HepG2 (cell line): ENCODE measurements around the gene PROS1. TPM values are rescaled to one million over a fixed set of nuclear protein-coding genes. Genes with fewer than 3 reads are reported as not detected.

ENCODE experiments used
- FOXA1 ChIP-seq, 2 experiments: fragments of 450-650 bp in 1 of 2; sonication (generic) in 1 of 2; formaldehyde crosslinking in 1 of 2; IDR thresholded peaks; 2 replicates each; pipeline versions ENCODE4 v1.4.0 to v1.6.1; 2016 to 2020; ENCODE audit warnings: missing genetic modification reagents in 1 of 2
- GPN1 ChIP-seq: sonication (generic); formaldehyde crosslinking; IDR thresholded peaks from 2 replicates; pipeline ENCODE4 v1.5.1; 2020; ENCODE audit warnings: missing genetic modification reagents, borderline replicate concordance
- JUN ChIP-seq: sonication (generic); formaldehyde crosslinking; IDR thresholded peaks from 2 replicates; pipeline ENCODE4 v1.4.0; 2020; ENCODE audit warnings: mild to moderate bottlenecking, missing genetic modification reagents
- KAT7 ChIP-seq: IDR thresholded peaks from 2 replicates; pipeline ENCODE4 v1.6.1; 2018; ENCODE audit warnings: borderline replicate concordance, missing compliant biosample characterization
- MIER3 ChIP-seq: IDR thresholded peaks from 2 replicates; pipeline ENCODE4 v1.6.1; 2016; ENCODE audit warnings: missing compliant biosample characterization, borderline replicate concordance
- MTA3 ChIP-seq: sonication (generic); formaldehyde crosslinking; IDR thresholded peaks from 2 replicates; pipeline ENCODE4 v1.4.0; 2020; ENCODE audit warnings: missing genetic modification reagents
- NCOA1 ChIP-seq: sonication (generic); formaldehyde crosslinking; IDR thresholded peaks from 2 replicates; pipeline ENCODE4 v1.9.0; 2021; ENCODE audit warnings: missing genetic modification reagents
- PHF20 ChIP-seq: sonication (generic); formaldehyde crosslinking; IDR thresholded peaks from 2 replicates; pipeline ENCODE4 v1.5.0; 2020; ENCODE audit warnings: mild to moderate bottlenecking, missing genetic modification reagents
- RARG ChIP-seq: sonication (generic); formaldehyde crosslinking; IDR thresholded peaks from 2 replicates; pipeline ENCODE4 v1.4.0; 2020; ENCODE audit warnings: low read depth, mild to moderate bottlenecking, missing genetic modification reagents
- RBFOX2 ChIP-seq: fragments of 200-400 bp; formaldehyde crosslinking; IDR thresholded peaks from 2 replicates; pipeline ENCODE4 v1.6.1; 2017; ENCODE audit warnings: low read depth, mild to moderate bottlenecking, low read length
- RFXAP ChIP-seq: sonication (generic); formaldehyde crosslinking; IDR thresholded peaks from 2 replicates; pipeline ENCODE4 v1.4.0; 2020; ENCODE audit warnings: missing genetic modification reagents, borderline replicate concordance
- SIX4 ChIP-seq: sonication (generic); formaldehyde crosslinking; IDR thresholded peaks from 2 replicates; pipeline ENCODE4 v1.4.0; 2020; ENCODE audit warnings: missing genetic modification reagents
- SP1 ChIP-seq, 2 experiments: fragments of 450-650 bp in 1 of 2; sonication (generic) in 1 of 2; formaldehyde crosslinking in 1 of 2; IDR thresholded peaks; 2 replicates each; pipeline versions ENCODE4 v1.4.0 to v1.6.1; 2016 to 2020; ENCODE audit warnings: missing genetic modification reagents in 1 of 2
- XRCC5 ChIP-seq: fragments of 200-400 bp; formaldehyde crosslinking; optimal IDR thresholded peaks from 2 replicates; pipeline ENCODE3; 2017; ENCODE audit warnings: mild to moderate bottlenecking, low read length
- ZEB1 ChIP-seq: IDR thresholded peaks from 2 replicates; pipeline ENCODE4 v1.6.1; 2012; ENCODE audit warnings: mild to moderate bottlenecking, low read depth, inconsistent platforms; ENCODE audit not compliant: insufficient replicate concordance
- ZNF264 ChIP-seq: sonication (generic); formaldehyde crosslinking; IDR thresholded peaks from 2 replicates; pipeline ENCODE4 v1.4.0; 2020; ENCODE audit warnings: missing genetic modification reagents
- ZNF367 ChIP-seq: sonication (generic); formaldehyde crosslinking; IDR thresholded peaks from 2 replicates; pipeline ENCODE4 v1.4.0; 2020; ENCODE audit warnings: missing genetic modification reagents, borderline replicate concordance
- ZNF607 ChIP-seq: sonication (generic); formaldehyde crosslinking; IDR thresholded peaks from 2 replicates; pipeline ENCODE4 v1.5.1; 2020; ENCODE audit warnings: missing genetic modification reagents, mild to moderate bottlenecking, borderline replicate concordance
- polyA plus RNA-seq, 8 experiments: library from polyadenylated mRNA; depleted of rRNA in 3 of 8; stranded (reverse) in 7 of 8; unstranded in 1 of 8; fragments of >200 nt; fragmentation: Illumina TruSeq in 4 of 8; extraction: Trizol in 4 of 8; gene quantifications; 2 replicates each; pipeline versions ENCODE4 v1.2.1 to v1.2.3, GENCODE V29; 2011 to 2016; ENCODE audit warnings: low read depth in 4 of 8, missing spikeins in 1 of 8, mixed read lengths in 1 of 8; ENCODE audit not compliant: insufficient read depth in 1 of 8
- total RNA-seq, 5 experiments: library from RNA; depleted of rRNA; stranded (reverse); fragments of >200 nt; fragmentation: Illumina TruSeq; extraction: Trizol; gene quantifications; 2 replicates each; pipeline ENCODE4 v1.2.3, GENCODE V29; 2016; ENCODE audit warnings: low read depth in 1 of 5
- TF ChIP-seq, protein P1 (sequence below): sonication (generic); formaldehyde crosslinking; IDR thresholded peaks from 2 replicates; pipeline ENCODE4 v1.5.0; 2020; ENCODE audit warnings: mild to moderate bottlenecking, missing genetic modification reagents, borderline replicate concordance
- TF ChIP-seq, protein P2 (sequence below): sonication (generic); formaldehyde crosslinking; IDR thresholded peaks from 2 replicates; pipeline ENCODE4 v1.4.0; 2020; ENCODE audit warnings: missing genetic modification reagents, borderline replicate concordance
- TF ChIP-seq, protein P3 (sequence below): sonication (generic); formaldehyde crosslinking; IDR thresholded peaks from 2 replicates; pipeline ENCODE4 v1.4.0; 2020; ENCODE audit warnings: missing genetic modification reagents, borderline replicate concordance

The PROS1 gene
- total and polyA plus RNA-seq, 2 of the 13 experiments (the other 11 are each of a cell fraction or from before 2014, with no cell fraction given) = 63.8 to 76.8 TPM

DNA sequence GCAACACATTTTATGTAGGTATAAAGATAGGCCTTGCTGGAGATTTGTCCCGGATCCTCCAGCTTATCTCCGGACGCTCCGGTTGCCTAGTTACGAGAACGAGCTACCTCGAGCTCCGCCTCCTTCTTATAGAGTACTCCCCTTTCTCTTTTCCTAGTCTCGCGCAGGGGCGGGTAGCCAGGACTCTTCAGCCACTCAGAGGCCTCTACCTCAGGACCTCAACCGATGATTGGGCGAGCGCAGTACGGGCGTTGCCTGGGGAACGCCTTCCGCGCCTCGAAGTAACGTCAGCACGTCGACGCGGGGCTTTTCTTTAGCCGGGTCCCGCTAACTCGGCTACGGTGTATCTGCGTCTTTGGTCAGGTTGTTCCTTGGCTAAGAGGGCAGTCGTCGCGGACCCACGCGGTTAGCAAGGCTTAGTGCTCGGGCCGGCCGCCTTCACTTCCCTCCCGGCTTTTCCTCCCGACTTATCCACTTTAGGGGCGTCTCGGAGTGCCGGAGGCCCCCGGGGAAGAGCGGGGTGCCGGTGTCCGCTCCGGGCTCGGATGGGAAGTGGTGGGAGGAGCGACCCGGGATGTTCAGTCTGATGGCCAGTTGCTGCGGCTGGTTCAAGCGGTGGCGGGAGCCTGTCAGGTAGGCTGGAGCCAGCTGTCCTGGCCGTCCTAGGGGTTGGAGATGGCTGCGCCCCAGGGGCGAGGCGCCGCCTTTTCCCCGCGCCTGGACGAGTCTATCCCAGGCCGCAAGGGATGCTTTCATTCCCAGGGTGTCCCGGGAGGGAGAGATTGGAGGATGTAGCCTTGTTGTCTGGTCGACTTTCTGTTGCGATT, 6.4 kb upstream of the PROS1 start, which contains the start of gene ARL13B (continued):
- TF ChIP-seq, protein P1, sequence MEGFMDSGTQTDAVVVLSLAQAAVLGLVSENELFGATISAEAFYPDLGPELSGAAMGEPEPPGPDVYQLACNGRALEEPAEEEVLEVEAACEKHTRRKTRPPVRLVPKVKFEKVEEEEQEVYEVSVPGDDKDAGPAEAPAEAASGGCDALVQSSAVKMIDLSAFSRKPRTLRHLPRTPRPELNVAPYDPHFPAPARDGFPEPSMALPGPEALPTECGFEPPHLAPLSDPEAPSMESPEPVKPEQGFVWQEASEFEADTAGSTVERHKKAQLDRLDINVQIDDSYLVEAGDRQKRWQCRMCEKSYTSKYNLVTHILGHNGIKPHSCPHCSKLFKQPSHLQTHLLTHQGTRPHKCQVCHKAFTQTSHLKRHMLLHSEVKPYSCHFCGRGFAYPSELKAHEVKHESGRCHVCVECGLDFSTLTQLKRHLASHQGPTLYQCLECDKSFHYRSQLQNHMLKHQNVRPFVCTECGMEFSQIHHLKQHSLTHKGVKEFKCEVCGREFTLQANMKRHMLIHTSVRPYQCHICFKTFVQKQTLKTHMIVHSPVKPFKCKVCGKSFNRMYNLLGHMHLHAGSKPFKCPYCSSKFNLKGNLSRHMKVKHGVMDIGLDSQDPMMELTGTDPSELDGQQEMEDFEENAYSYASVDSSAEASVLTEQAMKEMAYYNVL (CRISPR knock-in tag) = 0 out of 2 replicates have a peak, but pooled peaks have one; percentile 39
- peak; percentile 42; the same call in 1 of the 2 replicates for TF ChIP-seq MIER3 (CRISPR knock-in tag)
- no peak; the same call in 1 of the 2 replicates for TF ChIP-seq RFXAP (CRISPR knock-in tag)
- no peak for TF ChIP-seq KAT7 (CRISPR knock-in tag)
- TF ChIP-seq XRCC5 = peak; percentile 61
- TF ChIP-seq FOXA1 (IDR thresholded peaks at IDR 0.05) = no peak
- TF ChIP-seq FOXA1 (CRISPR knock-in tag; IDR thresholded peaks at IDR 0.05) = no peak
- no peak for TF ChIP-seq ZNF607
- TF ChIP-seq GPN1 = no peak
- TF ChIP-seq, protein P2, sequence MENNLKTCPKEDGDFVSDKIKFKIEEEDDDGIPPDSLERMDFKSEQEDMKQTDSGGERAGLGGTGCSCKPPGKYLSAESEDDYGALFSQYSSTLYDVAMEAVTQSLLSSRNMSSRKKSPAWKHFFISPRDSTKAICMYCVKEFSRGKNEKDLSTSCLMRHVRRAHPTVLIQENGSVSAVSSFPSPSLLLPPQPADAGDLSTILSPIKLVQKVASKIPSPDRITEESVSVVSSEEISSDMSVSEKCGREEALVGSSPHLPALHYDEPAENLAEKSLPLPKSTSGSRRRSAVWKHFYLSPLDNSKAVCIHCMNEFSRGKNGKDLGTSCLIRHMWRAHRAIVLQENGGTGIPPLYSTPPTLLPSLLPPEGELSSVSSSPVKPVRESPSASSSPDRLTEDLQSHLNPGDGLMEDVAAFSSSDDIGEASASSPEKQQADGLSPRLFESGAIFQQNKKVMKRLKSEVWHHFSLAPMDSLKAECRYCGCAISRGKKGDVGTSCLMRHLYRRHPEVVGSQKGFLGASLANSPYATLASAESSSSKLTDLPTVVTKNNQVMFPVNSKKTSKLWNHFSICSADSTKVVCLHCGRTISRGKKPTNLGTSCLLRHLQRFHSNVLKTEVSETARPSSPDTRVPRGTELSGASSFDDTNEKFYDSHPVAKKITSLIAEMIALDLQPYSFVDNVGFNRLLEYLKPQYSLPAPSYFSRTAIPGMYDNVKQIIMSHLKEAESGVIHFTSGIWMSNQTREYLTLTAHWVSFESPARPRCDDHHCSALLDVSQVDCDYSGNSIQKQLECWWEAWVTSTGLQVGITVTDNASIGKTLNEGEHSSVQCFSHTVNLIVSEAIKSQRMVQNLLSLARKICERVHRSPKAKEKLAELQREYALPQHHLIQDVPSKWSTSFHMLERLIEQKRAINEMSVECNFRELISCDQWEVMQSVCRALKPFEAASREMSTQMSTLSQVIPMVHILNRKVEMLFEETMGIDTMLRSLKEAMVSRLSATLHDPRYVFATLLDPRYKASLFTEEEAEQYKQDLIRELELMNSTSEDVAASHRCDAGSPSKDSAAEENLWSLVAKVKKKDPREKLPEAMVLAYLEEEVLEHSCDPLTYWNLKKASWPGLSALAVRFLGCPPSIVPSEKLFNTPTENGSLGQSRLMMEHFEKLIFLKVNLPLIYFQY (CRISPR knock-in tag) = 0 out of 2 replicates have a peak, but pooled peaks have one; percentile 16
- no peak for TF ChIP-seq RARG (CRISPR knock-in tag)
- TF ChIP-seq SP1 (IDR thresholded peaks at IDR 0.05) = no peak
- peak; percentile 76 for TF ChIP-seq SP1 (CRISPR knock-in tag; IDR thresholded peaks at IDR 0.05)
- TF ChIP-seq, protein P3, sequence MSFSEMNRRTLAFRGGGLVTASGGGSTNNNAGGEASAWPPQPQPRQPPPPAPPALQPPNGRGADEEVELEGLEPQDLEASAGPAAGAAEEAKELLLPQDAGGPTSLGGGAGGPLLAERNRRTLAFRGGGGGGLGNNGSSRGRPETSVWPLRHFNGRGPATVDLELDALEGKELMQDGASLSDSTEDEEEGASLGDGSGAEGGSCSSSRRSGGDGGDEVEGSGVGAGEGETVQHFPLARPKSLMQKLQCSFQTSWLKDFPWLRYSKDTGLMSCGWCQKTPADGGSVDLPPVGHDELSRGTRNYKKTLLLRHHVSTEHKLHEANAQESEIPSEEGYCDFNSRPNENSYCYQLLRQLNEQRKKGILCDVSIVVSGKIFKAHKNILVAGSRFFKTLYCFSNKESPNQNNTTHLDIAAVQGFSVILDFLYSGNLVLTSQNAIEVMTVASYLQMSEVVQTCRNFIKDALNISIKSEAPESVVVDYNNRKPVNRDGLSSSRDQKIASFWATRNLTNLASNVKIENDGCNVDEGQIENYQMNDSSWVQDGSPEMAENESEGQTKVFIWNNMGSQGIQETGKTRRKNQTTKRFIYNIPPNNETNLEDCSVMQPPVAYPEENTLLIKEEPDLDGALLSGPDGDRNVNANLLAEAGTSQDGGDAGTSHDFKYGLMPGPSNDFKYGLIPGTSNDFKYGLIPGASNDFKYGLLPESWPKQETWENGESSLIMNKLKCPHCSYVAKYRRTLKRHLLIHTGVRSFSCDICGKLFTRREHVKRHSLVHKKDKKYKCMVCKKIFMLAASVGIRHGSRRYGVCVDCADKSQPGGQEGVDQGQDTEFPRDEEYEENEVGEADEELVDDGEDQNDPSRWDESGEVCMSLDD (CRISPR knock-in tag) = peak; percentile 60; the same call in 1 of the 2 replicates
- TF ChIP-seq ZNF367 (CRISPR knock-in tag) = no peak
- TF ChIP-seq NCOA1 = no peak
- TF ChIP-seq SIX4 (CRISPR knock-in tag) = 0 out of 2 replicates have a peak, but pooled peaks have one; percentile 28
- TF ChIP-seq PHF20 (CRISPR knock-in tag) = peak; percentile 58; the same call in 1 of the 2 replicates
- TF ChIP-seq JUN (CRISPR knock-in tag) = no peak
- peak; percentile 43; the same call in 1 of the 2 replicates for TF ChIP-seq ZNF264 (CRISPR knock-in tag)
- TF ChIP-seq RBFOX2 = peak; percentile 65
- no peak for TF ChIP-seq MTA3
- no peak for TF ChIP-seq ZEB1
